SK-N-SH (cell line): ENCODE measurements around the gene ARMC9. TPM values are rescaled to one million over a fixed set of nuclear protein-coding genes. Genes with fewer than 3 reads are reported as not detected.

Experiments used
- CTCF ChIA-PET: fragments of 300-600, 350-600 bp; formaldehyde crosslinking; extraction: SDS; loops from one replicate; lab custom pipeline; 2021; lab: Yijun Ruan, JAX
- POLR2A ChIA-PET: fragments of 350-600 bp; sonication (Branson Sonifier 250); formaldehyde crosslinking; extraction: SDS; loops from one replicate; lab custom pipeline; 2020; ENCODE audit warnings: antibody characterized with exemption, inconsistent platforms; lab: Yijun Ruan, JAX
- DNase-seq: peaks from one replicate; pipeline ENCODE4 v3.0.0; 2012
- H2AFZ ChIP-seq: fragments of 200-600 bp; sonication (generic); 2 replicates; pipeline ENCODE4 v1.8.1; 2016; ENCODE audit warnings: antibody characterized with exemption, mild to moderate bottlenecking, low read depth
- H3F3A ChIP-seq: fragments of 200-600 bp; sonication (generic); replicated peaks from 2 replicates; pipeline ENCODE3; 2016; ENCODE audit warnings: antibody characterized with exemption, mild to moderate bottlenecking; ENCODE audit not compliant: insufficient read depth
- H3K27ac ChIP-seq, 2 experiments: fragments of 200-500 bp in 1 of 2; fragments of 200-600 bp in 1 of 2; sonication (Bioruptor generic) in 1 of 2; sonication (generic), shearing (Covaris generic) in 1 of 2; 2 replicates each; pipeline versions ENCODE4 v1.5.1 to v1.6.1; 2014 to 2016; ENCODE audit warnings: low read depth in 2 of 2, inconsistent platforms in 1 of 2, low read length in 1 of 2, mild to moderate bottlenecking in 1 of 2, mixed read lengths in 1 of 2
- H3K27me3 ChIP-seq: fragments of 200-600 bp; sonication (generic), shearing (Covaris generic); 2 replicates; pipeline ENCODE4 v1.6.1; 2016; ENCODE audit warnings: mixed run types; ENCODE audit not compliant: insufficient read depth
- H3K36me3 ChIP-seq, 2 experiments: fragments of 200-500 bp in 1 of 2; fragments of 200-600 bp in 1 of 2; sonication (Bioruptor generic) in 1 of 2; sonication (generic) in 1 of 2; replicated peaks in 1 of 2; 2 replicates each; pipeline versions ENCODE3 to v1.5.1; 2014 to 2016; ENCODE audit warnings: low read length in 1 of 2, mild to moderate bottlenecking in 1 of 2; ENCODE audit not compliant: insufficient read depth in 2 of 2, control insufficient read depth in 1 of 2
- H3K4me1 ChIP-seq, 2 experiments: fragments of 200-500 bp in 1 of 2; fragments of 200-600 bp in 1 of 2; sonication (Bioruptor generic) in 1 of 2; sonication (generic), shearing (Covaris generic) in 1 of 2; 2 replicates each; pipeline versions ENCODE4 v1.5.1 to v1.6.1; 2014 to 2016; ENCODE audit warnings: low read depth in 1 of 2, low read length in 1 of 2, mixed run types in 1 of 2; ENCODE audit not compliant: insufficient read depth in 2 of 2, control insufficient read depth in 1 of 2
- H3K4me2 ChIP-seq: fragments of 200-600 bp; sonication (generic), shearing (Covaris generic); 2 replicates; pipeline ENCODE4 v1.6.1; 2017; ENCODE audit warnings: mixed run types
- H3K4me3 ChIP-seq, 2 experiments: fragments of 200-500 bp in 1 of 2; fragments of 200-600 bp in 1 of 2; sonication (Bioruptor generic) in 1 of 2; sonication (generic), shearing (Covaris generic) in 1 of 2; 2 replicates each; pipeline versions ENCODE4 v1.5.1 to v1.8.1; 2014 to 2016; ENCODE audit warnings: low read depth in 2 of 2, inconsistent platforms in 1 of 2, low read length in 1 of 2, mild to moderate bottlenecking in 1 of 2, mixed read lengths in 1 of 2, moderate library complexity in 1 of 2
- H3K79me2 ChIP-seq: fragments of 200-600 bp; sonication (generic); 2 replicates; pipeline ENCODE4 v1.8.1; 2017; ENCODE audit warnings: mild to moderate bottlenecking; ENCODE audit not compliant: insufficient read depth
- H3K9ac ChIP-seq: fragments of 200-600 bp; sonication (generic); 2 replicates; pipeline ENCODE4 v1.6.1; 2017; ENCODE audit warnings: mixed run types
- H3K9me2 ChIP-seq: fragments of 200-600 bp; sonication (generic); 2 replicates; pipeline ENCODE4 v1.6.1; 2017; ENCODE audit warnings: mixed run types
- H3K9me3 ChIP-seq: fragments of 200-600 bp; sonication (generic); 2 replicates; pipeline ENCODE4 v1.6.1; 2017; ENCODE audit warnings: mixed run types, mild to moderate bottlenecking, moderate library complexity
- H4K20me1 ChIP-seq: fragments of 200-600 bp; sonication (generic); 2 replicates; pipeline ENCODE4 v1.6.1; 2017; ENCODE audit warnings: mild to moderate bottlenecking, mixed run types; ENCODE audit not compliant: insufficient read depth
- CHD2 ChIP-seq: fragments of 150-350 bp; IDR thresholded peaks from 2 replicates; pipeline ENCODE4 v1.6.1; 2018; ENCODE audit warnings: low read length; ENCODE audit not compliant: partially characterized antibody
- ELF1 ChIP-seq: IDR thresholded peaks from 2 replicates; pipeline ENCODE4 v1.4.0; 2012
- FOXM1 ChIP-seq: IDR thresholded peaks from 2 replicates; pipeline ENCODE4 v1.4.0; 2012; ENCODE audit warnings: low read depth, mild to moderate bottlenecking
- JUND ChIP-seq: IDR thresholded peaks from 2 replicates; pipeline ENCODE4 v1.4.0; 2012
- MEF2A ChIP-seq: IDR thresholded peaks from 2 replicates; pipeline ENCODE4 v1.4.0; 2012; ENCODE audit warnings: low read depth, borderline replicate concordance
- NFIC ChIP-seq: IDR thresholded peaks from 2 replicates; pipeline ENCODE4 v1.4.0; 2012; ENCODE audit warnings: borderline replicate concordance
- PBX3 ChIP-seq: IDR thresholded peaks from 2 replicates; pipeline ENCODE4; 2012
- POLR2AphosphoS5 ChIP-seq: IDR thresholded peaks from 2 replicates; pipeline ENCODE4 v1.6.1; 2012; ENCODE audit warnings: low read depth, low read length
- RAD21 ChIP-seq: IDR thresholded peaks from 2 replicates; pipeline ENCODE4 v1.6.1; 2012; ENCODE audit warnings: mild to moderate bottlenecking, low read length
- RFX5 ChIP-seq: IDR thresholded peaks from 2 replicates; pipeline ENCODE4 v1.6.1; 2012; ENCODE audit warnings: mild to moderate bottlenecking, improper control_type of control experiment, low read length
- SMC3 ChIP-seq: IDR thresholded peaks from 2 replicates; pipeline ENCODE4 v1.6.1; 2012; ENCODE audit warnings: low read depth, low read length, improper control_type of control experiment
- USF2 ChIP-seq: fragments of 150-350 bp; IDR thresholded peaks from 2 replicates; pipeline ENCODE4 v1.6.1; 2017; ENCODE audit warnings: antibody characterized with exemption, low read length, low read depth, borderline replicate concordance
- YY1 ChIP-seq: IDR thresholded peaks from 2 replicates; pipeline ENCODE4 v1.4.0; 2012; ENCODE audit warnings: low read depth, mild to moderate bottlenecking
- ZBTB33 ChIP-seq: IDR thresholded peaks from 2 replicates; pipeline ENCODE4 v1.4.0; 2012; ENCODE audit warnings: low read depth, borderline replicate concordance
- WGBS: methylation state at CpG from one replicate; pipeline ENCODE4 v1.1.6; 2017; ENCODE audit warnings: low lambda C conversion rate; 5-methylcytosine and 5-hydroxymethylcytosine counted together
- polyA plus RNA-seq, 3 experiments: library from polyadenylated mRNA; depleted of rRNA; stranded (reverse); fragments of >200 nt; gene quantifications; 2 replicates each; pipeline ENCODE4 v1.2.3, GENCODE V29; 2012

The ARMC9 gene
- polyA plus RNA-seq, 1 of the 3 experiments (the other 2 are of a cell fraction), result 25.3 TPM

GRCh38 chr2:231243866-231244265 lies 45.4 kb downstream of the ARMC9 start:
- ChIA-PET CTCF (interaction anchor here (0.6 to 3.1 kb wide), 6 partner anchors 17 to 208 kb away, joined by 3 to 20 read pairs (median 3); no protein-coding TSS in a partner anchor), POLR2A (no interaction called here)
- no peak overlapping the region for H3K4me3 ChIP-seq
- peaks cover 20 to 37% of the 10 kb centered on the region in 2 experiments for H3K36me3 ChIP-seq
- 87% methylated on average over 7 of the region's 7 CpGs for WGBS
- no peak overlapping the region for H3K9ac ChIP-seq
- H4K20me1 ChIP-seq, result no peaks in the 10 kb centered on the region
- H3K9me2 ChIP-seq, result no peaks in the 10 kb centered on the region
- no peak overlapping the region for H3K4me2 ChIP-seq
- DNase-seq, result no peak
- H3K27ac ChIP-seq, result no peak overlapping the region
- no peaks in the 10 kb centered on the region for H3K4me1 ChIP-seq
- H2AFZ ChIP-seq, result no peak overlapping the region
- H3F3A ChIP-seq, result no peaks in the 10 kb centered on the region
- H3K79me2 ChIP-seq, result no peaks in the 10 kb centered on the region
- H3K9me3 ChIP-seq, result no peaks in the 10 kb centered on the region
- TF ChIP-seq YY1 (no peak), USF2 (no peak), ELF1 (no peak), PBX3 (no peak), NFIC (no peak), ZBTB33 (no peak), RFX5 (no peak), SMC3 (no peak), POLR2AphosphoS5 (no peak), FOXM1 (no peak), CHD2 (no peak)
- no peaks in the 10 kb centered on the region for H3K27me3 ChIP-seq

- no peak overlapping the region for H3K4me2 ChIP-seq
- CTCF ChIA-PET, result interaction anchor here (0.6 to 5.3 kb wide), 9 partner anchors 10 to 273 kb away, joined by 3 to 25 read pairs (median 3); no protein-coding TSS in a partner anchor
- H4K20me1 ChIP-seq, result no peaks in the 10 kb centered on the region
- no peak overlapping the region for H3K4me3 ChIP-seq
- H3K79me2 ChIP-seq, result no peaks in the 10 kb centered on the region
- no peaks in the 10 kb centered on the region for H3K9me3 ChIP-seq
- no peaks in the 10 kb centered on the region for H3K27me3 ChIP-seq
- no peak for DNase-seq
- H3K9ac ChIP-seq, result no peak overlapping the region
- H3K9me2 ChIP-seq, result no peaks in the 10 kb centered on the region
- H3K4me1 ChIP-seq, result no peaks in the 10 kb centered on the region
- H2AFZ ChIP-seq, result no peak overlapping the region
- 91% methylated on average over 11 of the region's 15 CpGs for WGBS
- no peak overlapping the region for H3K27ac ChIP-seq
- H3F3A ChIP-seq, result no peaks in the 10 kb centered on the region
- POLR2A ChIA-PET, result no interaction called here
- TF ChIP-seq SMC3 (no peak), RAD21 (no peak), USF2 (no peak), MEF2A (no peak), JUND (no peak), FOXM1 (no peak), ZBTB33 (no peak)
- peaks cover 17 to 29% of the 10 kb centered on the region in 2 experiments for H3K36me3 ChIP-seq
Observed at GRCh38 chr2:231244382-231245248, 46.2 kb downstream of the ARMC9 start.
